GM19035 (cell line): Measurements from ENCODE around the gene PDE6B.
"Not testable (repeated sequence)": the region's sequence is repeated elsewhere in the genome, so short reads cannot be mapped to it uniquely, and the experiment has no call there.

ENCODE experiments used
- ATAC-seq: cut with Tn5 transposase; IDR thresholded peaks from one replicate; pipeline ENCODE4 v1.9.1; 2021; ENCODE audit not compliant: unreplicated experiment

Gene PDE6B

DNA sequence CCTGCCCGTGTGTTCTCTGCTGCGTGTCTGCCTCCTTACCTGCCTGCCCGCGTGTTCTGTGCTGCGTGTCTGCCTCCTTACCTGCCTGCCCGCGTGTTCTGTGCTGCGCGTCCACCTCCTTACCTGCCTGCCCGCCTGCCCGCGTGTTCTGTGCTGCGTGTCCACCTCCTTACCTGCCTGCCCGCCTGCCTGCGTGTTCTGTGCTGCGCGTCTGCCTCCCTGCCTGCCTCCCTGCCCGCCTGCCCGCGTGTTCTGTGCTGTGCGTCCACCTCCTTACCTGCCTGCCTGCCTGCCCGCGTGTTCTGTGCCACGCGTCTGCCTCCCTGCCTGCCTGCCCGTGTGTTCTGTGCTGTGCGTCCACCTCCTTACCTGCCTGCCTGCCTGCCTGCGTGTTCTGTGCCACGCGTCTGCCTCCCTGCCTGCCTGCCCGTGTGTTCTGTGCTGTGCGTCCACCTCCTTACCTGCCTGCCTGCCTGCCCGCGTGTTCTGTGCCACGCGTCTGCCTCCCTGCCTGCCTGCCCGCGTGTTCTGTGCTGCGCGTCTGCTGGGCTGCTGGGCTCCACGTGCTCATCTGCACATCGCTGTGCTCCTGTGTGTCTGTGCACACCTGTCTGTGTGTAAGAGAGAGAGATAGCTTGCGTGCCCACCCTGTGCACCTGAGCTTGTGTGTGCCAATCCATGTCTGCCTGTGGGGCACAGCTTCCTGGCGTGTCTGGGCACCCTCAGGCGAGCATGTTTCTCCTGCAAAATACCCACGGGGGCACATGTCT lies 9.9 kb downstream of the PDE6B start:
- not testable (repeated sequence) for ATAC-seq

DNA sequence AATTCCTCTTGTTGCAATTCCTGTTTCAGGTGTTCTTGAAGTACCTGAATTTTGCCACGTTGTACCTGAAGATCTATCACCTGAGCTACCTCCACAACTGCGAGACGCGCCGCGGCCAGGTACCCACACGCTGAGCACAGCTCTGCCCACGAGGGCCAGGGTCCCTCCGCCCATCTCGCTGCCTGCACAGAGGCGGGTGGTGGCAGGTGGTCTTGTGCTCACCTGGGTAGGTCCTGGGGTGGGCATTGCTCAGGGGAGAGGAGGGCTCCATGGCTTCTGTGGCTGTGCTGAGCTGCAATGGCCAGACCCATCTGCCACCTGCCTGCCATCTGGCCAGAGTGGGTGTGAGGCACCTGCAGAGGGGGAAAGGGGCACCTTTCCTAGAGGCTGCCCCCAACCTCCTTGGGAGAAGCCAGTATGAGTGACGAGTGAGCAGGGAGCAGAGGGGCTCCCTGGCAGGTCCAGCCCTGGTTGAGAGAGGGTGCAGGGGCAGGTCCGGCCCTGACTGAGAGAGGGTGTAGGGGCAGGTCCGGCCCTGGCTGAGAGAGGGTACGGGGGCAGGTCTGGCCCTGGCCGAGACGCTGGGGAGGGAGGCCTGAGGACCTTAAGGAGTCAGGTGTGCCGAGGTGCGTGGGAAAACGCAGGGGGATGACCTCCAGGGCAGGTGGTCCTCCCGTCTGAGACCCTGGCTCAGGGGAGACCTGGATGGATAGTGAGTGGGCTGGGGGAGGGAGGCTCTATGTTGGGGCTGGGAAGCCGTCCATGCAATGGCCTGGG lies 10.7 kb downstream of the PDE6B start:
- no peak for ATAC-seq

DNA sequence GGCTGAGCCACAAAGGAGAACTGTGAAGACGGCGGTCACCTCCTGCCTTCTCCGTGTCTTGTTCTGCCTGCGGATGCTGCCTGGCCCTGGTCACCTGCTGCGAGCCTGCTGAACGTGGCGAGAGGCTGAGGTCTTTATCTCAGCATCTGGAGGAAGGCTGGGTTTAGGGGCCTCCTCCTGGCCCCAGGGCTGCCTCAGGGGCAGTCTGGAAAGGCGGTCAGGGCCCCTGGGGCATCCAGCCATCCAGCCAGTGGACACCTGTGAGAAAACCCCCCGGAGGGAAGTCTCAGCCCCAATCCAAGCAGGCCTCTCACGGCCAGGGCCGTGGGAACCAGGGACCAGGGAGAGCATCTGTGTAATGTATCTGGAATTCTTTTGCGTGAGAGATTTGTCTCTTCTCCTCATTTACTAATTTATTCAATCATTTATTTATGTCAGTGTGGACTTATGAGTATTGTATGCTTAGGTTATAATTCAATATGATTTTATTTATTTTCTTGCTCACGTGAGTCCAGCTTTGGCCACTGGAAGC lies 11.3 kb downstream of the PDE6B start:
- ATAC-seq: no peak

DNA sequence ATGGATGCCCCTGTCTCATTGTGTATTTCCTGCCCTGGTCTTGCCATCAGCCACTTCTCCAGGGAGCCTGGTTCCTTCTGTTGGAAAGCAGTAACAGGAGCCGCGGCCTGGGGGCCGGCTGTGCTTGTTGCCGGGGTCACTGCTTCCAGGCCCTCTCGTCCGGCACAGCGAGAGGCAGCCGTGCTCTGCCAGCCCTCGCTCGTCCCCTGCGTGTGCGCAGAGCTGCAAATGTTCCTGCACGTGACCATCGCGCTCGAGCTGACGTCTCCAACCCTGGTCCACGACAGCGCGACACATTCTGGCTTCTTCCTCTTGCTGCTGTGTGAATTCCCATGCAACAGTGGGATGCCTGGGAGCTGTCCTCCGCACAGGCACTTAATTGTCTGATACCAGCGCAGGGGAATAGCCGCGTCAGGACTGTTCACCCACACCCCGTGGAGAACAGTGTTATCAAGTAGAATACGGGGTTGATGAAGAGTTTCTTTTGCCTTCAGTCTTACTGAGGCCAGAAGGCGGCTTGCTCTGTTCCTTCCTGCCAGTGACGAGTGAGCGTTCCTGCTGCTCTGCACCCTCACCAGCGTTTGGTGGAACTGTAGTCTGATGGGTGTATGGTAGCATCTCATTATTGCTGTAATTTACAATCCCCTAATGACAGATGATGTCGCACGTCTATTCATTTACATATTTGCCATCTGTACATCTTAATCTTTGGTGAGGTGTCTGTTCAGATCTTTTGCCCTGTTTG lies 12.3 kb downstream of the PDE6B start:
- ATAC-seq: no peak

DNA sequence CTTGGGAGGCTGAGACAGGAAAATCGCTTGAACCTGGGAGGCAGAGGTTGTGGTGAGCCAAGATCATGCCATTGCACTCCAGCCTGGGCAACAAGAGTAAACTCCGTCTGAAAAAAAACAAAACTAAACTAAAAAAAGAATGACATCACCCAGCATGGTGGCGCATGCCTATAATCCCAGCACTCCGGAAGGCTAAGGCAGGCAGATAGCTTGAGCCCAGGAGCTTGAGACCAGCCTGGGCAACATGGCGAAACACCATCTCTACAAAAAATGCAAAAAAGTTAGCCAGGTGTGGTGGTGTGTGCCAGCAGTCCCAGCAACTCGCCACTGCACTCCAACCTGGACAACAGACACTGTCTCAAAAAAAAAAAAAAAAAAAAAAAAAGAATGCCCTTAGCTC lies 17.0 kb downstream of the PDE6B start:
- not testable (repeated sequence) for ATAC-seq

DNA sequence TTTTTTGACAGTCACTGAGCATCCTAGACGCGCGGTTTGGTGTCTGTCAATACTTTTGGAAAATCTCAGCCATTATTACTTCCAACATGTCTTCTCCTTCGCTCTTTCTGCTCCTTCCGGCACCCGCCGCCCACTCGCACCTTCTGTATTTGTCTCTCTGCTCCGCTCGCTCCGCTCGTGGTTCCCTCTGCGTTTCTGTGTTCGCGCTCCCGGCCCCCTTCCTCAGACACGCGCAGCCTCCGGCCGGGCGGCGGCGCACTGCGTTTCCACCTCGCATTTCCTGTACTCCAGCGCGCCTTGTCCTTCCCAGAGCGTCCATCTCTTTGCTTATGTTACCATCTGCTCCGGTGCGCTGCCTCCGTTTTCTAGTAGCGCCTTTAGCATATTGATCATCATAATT lies 21.1 kb downstream of the PDE6B start:
- ATAC-seq: no peak

DNA sequence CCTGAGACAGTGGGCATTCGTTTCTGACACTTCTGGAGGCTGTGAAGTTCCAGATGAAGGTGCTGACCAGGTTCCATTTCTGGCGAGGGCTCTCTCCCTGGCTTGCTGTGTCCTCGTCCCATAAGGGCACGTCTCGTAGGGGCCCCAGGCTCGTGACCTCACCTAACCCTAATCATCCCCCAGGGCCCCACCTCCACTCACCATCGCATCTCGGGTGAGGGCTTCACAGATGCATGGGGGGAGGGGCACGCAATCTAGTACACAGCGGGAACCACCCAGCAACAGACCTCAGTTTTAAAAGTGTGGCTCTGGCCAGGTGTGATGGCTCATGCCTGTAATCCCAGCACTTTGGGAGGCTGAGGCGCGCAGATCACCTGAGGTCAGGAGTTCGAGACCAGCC lies 22.1 kb downstream of the PDE6B start:
- ATAC-seq: no peak

DNA sequence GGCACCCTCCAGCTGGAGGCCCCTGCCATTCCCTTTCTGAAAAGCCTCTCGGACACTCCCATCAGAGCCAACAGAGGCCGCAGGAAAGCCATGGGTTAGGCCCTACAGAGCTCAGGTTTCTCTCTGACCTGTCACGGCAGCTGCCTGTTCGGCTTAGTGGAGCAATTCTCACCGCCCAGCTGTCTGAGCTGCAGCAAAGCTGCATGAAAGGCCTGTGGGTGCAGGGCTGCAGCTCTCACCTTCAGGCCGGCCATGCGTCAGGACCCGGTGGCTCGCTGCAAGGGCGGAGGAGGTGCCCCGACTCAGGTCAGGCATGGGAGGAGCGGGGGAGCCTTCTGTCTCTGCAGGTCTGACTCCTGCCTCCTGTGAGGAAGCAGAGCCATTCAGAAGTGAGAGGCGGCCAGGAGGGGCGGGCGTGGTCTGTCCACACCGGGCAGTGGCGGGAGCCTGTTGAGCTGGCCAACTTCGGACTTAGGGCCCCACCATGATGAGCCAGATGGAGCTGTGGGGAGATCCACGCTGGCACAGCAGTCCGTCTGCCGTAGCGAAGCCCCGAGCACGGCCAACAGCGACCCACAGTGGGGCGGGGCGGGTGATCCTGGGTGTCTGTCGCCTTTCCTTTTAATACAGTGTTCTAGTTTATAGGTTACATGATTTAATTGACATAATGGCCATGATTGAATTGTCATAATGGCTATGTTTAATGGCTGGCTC lies 23.4 kb downstream of the PDE6B start:
- no peak for ATAC-seq

DNA sequence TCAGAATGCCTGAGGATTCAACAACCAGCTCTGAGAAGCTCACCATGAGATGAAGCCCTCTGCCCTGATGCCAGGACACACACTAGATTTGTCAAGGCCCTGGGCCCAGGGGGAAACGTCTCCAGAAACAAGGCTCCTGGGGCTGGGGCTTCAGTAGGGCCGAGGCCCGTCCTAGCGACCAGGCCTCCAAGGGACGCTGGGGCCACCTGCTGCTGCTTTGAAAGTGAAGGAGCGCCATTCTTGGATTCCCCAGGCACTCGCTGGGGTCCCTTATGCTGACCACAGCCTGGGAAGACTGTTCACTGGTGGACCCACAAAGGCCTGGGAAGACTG lies 23.9 kb downstream of the PDE6B start:
- no peak for ATAC-seq

DNA sequence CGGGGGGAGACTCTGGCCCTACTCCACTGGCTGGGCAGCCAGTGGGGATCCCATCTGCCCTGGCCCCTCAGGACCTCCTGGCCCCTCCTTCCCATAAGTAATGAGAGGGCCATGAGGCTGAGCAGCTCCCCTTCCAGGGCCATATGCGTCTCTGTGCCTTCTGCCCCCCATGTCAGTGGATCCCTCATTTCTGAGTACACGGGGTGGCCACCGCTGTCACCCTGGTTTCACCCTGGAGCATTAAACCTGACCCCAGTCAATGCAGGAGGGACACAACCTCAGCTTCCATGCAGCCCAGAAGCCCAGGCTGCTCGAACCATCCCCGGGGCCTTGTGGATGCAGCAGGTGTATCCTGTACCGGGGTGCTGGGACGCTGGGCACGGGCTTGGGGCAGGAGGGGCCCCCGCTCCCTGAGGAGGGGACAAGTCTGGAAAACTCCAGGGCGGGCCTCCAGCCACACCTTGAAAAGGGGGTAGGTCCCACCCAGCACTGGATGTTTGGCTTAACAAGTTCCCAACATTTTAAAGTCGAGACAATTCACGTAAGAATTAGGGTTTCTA lies 24.5 kb downstream of the PDE6B start:
- no peak for ATAC-seq

DNA sequence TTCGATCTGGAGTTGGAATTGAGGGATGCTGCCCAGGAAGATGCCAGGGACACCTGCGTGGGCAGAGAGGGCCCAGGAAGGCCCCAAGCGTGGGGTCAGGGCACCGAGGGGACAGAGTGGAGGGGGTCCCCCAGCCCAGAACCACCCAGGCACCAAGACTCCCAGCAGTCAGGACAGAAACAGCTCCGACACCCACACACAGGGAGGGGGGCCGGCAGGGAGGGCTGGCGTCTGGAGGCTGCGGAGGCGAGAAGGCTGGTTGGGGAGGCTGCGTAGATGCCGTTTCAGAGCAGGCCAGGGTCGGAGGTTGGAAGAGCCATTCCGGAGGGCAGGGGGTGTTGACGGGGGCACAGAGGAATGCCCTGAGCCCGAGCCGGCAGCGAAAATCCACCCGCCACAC lies 25.1 kb downstream of the PDE6B start:
- no peak for ATAC-seq

DNA sequence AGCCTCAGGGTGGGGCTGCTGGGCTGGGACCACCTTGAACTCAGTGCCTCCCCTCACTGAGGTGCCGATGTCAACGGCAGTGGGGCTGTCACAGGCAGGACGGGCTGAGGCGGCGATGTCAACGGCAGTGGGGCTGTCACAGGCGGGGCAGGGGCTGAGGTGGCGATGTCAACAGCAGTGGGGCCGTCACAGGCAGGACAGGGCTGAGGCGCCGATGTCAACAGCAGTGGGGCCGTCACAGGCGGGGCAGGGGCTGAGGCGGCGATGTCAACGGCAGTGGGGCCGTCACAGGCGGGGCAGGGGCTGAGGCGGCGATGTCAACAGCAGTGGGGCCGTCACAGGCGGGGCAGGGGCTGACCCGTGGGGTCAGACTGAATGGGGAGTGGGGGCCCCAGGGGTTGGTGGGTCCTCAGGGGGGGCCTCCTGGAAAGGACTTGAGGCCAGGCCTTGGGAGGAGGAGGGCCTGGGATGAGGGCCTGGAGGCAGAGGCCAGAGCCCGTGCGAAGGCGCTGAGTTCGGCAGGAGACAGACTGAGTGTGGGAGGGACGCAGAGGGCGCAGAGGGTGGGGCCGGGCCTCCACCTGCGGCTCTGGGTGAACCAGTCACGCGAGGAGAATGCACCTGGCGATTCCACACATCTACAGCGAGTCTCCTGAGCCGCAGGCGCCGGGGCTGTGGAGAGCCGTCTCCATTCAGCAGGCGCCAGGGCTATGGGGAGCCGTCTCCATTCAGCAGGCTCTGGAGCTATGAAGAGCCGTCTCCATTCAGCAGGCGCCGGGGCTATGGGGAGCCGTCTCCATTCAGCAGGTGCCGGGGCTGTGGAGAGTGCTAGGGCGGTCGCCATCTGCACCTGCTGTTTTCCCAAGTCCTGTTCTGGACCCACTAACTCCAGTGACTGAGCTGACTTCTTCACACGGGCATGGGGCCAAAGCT lies 25.8 kb downstream of the PDE6B start:
- no peak for ATAC-seq

DNA sequence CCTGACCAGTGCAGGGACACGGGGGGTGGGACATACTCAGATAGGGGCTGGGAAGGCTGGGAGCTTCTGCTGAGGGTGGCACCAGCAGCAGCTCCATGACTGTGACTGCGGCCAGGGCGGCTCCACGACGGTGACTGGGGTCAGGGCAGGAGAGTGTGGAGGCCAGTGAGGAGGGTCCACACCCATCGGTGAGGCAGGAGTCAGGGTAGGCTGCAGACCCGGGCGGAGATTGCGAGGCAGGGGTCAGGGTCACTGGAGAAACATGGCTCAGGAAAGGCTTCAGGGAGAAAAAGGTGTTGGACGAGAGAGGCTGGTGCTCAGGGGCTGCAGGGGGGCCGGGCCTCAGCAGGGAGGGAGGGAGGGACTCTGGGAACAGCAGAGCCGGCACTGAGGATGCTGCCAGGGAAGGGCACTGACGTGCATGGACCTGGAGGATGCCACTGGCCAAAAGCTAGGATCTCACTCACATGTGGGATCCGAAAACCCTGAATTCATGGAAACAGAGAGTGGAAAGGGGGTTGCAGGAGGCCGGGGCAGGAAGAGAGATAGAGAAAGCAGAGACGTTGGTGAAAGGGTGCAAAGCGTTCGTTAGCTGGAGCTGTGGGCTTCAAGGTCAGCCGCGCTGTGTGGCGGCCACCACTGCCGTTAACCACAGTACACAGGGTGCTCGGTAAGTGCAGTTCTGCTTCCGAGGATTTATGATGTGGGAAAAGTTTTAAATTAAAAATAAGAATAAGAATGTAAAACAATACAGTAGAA lies 26.7 kb downstream of the PDE6B start:
- ATAC-seq: no peak

DNA sequence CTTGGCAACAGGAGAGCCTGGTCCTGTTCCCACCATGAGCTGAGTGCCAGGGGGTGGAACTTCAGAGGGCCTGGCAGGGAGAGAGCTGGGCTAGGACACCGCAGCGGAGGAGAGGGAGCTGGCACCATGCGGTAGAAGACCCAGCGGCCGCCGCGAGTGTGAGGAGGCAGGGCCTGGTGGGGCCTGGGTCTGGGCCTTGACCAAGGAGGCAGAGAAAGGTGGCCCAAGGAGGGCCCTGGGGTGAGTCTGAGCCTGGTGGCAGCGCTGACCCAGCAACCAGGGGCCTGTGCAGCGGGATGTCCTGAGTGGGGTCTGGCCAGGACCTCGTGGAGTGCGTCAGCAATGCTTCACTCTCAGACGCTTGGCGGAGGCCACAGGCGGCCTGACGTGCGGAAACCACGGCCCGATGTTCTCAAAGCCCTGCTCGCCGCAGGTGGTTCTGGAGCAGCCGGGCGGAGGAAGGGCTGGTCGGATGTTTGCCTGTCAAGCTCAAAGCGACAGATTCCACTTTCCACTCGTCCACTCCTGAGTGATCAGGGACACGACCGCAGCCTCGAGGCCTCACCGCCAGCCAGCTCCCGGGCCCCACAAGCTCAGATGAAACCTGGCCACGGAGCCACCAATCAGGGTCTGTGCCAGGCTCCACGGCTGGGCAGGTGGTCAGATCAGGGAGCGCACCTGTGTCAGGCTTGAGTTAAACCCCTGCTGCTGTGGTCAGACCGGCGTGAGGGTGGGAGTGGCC lies 27.9 kb downstream of the PDE6B start:
- no peak for ATAC-seq

DNA sequence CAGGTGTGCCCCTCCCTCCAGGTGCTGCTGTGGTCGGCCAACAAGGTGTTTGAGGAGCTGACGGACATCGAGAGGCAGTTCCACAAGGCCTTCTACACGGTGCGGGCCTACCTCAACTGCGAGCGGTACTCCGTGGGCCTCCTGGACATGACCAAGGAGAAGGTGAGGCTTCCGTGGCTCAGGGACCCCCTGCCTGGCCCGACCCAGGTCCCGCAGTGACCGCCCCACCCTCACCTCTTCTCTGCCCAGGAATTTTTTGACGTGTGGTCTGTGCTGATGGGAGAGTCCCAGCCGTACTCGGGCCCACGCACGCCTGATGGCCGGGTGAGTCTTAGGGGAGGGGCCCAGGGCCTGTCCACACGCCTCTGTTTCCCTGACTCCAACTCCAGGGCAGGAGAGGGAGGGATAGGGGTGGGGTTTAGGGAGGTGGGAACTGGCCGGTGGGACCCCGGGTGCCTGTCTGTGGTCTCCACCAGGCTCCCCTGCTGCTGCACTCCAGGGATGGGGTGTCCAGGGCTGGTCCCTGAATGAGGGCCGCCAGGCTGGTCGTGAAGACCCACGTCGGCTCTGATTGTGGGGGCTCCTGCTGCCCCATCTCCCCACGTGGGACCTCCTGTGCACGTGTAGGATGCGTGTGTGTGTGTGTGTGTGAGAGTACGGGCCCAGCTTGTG lies 28.6 kb downstream of the PDE6B start:
- no peak for ATAC-seq

DNA sequence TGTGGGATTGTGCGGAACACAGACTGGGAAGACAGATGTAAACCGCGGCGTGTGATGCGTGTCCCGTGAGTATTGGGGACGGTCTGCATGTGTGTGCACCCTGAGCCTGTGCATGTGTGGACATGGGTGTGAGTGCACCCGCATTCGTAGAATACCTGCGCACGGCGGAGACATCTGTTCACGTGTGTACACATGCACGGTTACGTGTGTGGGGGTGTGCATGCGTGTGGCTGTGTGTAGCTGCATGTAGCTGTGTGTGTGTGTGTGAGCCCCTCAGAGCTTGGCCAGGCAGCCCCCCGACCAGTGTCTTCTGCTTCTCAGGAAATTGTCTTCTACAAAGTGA lies 29.1 kb downstream of the PDE6B start:
- ATAC-seq: no peak

DNA sequence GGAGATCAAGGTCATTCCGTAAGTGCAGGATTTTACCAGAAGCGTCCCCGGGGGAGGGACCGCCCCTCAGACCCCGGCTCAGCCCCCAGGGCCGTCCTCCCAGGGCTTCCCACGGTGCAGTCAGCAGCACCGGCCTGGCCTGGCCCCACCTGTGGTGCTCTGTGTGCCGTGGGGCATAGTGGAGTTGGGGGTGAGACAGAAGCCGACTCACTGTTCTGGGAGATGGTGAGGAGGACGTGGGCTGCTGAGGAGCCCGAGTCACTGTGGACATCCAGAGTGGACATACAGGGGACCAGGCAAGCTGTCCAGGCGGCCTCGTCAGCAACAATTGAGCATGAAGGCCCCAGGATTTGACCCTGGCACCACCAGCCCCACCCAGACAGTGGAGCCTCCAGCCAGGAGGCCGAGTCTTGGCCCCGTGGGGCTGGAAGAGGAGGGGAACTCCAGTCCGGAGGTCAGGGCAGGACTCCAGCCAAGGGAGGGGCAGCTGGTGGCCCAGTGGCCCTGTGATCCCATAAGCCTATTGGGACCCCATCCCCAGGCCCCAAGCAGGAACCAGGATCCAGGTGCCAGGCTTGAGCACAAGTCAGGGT lies 29.6 kb downstream of the PDE6B start:
- ATAC-seq: no peak
